ENCODE measurements around the gene SNX6.
A peak's percentile ranks its signal among the peaks of the same experiment; 100 is the strongest.
"Not testable (repeated sequence)": the region's sequence is repeated elsewhere in the genome, so short reads cannot be mapped to it uniquely, and the experiment has no call there.

The SNX6 gene
- 80.8 to 127 reads per million in 2 donors for total RNA-seq

DNA sequence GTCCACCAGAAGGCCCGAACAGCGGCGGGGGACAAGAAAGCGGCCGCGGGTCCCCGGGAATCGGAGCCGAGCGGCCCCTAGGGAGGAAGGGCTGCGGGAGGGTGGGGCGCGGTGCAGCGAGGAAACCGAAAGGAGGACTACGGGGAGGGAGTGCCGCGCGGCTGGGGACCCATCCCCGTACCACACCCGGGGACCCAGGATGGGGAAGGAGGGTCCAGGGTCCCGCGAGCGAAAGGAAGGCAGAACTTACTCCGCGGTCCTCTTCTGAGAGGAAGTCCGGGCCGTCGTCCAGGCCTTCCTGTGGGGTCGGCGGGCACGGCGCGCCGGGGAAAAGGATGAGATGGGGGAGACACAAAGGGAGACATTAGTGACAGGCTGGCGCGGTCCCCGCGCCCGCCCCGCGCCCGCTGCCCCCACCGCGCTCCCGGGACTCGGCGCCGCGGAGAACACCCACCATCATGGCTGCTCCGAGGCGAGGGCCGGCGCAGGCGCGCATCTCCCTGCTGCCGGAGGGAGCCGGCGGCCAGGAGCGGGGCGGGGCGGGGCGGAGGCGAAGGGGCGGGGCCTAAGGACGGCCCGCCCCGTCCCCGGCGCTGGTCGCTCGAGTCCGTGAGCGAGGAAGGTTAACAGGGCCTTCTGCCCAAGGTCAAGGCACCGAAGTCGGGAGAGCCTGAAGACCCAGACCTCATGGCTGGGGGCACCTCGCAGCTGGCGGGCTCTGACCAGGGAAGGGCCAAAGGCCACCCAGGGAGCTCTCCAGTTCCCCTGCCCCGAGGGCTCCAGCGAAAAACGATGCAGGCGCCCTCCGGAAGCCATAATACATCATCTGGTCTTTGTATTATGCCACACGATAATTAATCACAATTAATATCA lies at the start of gene SNX6:
Gene SNX6 (minus strand): TSS at position 492 of the 873 bp plus-strand sequence. CDS start 32 bp downstream, at position 460.
- peak; percentile 81 for DNase-seq

DNA sequence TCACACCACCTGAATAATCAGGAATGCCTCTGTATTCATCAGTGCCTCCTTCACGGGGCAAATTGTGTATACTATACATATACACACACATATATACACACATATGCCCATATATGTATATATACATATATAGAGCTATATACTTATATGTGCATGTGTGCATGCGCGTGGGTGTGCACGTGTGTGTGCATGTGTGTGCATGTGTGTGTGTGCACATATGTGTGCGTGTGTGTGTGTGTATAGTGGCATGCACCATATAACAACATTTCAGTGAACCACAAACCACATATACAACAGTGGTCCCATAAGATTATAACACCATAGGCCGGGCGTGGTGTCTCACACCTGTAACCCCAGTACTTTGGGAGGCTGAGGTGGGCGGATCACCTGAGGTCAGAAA lies 48.8 kb upstream of the SNX6 start:
- no peak for DNase-seq

DNA sequence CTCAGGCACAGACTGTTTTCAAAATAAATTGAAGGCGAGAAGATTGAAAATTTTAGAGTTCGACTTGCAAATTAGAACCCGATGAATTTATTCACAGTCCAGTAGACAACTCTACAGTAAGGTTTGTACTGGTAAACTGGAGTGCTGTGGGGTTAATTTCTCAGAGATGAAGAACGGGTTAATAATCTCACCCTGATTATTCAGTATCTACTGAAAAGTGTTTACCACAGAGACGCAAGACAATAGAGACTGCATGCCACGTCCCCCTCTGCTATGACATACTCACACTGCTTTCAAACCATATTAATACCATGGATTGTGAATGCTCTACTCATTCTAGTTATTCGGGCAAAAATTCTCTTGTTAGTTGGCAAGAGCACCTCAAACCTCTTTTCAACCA lies 48.4 kb upstream of the SNX6 start:
- DNase-seq, result no peak

DNA sequence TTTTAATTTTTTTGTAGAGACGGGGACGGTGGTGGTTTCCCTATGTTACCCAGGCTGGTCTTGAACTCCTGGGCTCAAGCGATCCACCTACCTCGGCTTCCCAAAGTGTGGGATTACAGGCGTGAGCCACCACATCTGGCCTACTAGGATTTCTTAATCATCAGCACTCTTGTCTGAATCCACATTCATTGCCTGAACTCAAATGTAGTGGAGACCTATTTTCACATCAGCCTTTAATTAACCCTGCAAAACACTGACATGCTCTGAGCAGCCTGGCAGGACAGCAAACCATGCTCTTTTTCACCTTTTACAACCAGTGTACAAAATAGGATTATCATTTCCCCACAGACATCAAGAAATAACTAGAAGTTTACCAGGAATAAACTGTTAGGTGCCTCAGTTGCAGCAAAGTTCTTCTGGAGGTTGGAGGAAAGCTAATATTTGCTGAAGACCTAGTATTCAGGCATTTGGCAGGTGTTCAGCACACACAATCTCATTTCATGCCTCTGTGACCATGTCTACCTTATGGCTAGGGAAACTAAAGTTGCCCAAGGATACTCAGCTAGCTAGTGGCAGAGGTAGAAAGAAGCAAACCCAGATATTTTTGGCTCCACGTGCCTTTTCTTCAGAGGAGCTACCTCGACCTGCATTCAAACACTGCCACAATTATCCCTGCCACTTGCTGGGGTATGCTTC lies 46.7 kb upstream of the SNX6 start:
- no peak for DNase-seq

DNA sequence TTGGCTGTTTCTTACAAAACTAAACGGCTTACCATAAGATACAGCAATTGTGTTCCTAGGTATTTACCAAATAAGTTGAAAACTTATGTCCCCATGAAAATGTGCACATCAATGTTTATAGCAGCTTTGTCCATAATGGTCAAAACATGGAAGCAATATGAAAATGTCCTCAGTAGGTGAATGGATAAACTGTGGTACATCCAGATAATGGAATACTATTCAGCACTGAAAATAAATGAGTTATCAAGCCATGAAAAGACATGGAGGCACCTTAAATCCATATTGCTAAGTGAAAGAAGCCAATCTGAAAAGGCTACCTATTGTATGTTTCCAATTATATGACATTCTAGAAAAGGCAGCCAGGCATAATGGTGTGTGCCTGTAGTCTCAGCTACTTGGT lies 43.8 kb upstream of the SNX6 start:
- DNase-seq, result no peak

DNA sequence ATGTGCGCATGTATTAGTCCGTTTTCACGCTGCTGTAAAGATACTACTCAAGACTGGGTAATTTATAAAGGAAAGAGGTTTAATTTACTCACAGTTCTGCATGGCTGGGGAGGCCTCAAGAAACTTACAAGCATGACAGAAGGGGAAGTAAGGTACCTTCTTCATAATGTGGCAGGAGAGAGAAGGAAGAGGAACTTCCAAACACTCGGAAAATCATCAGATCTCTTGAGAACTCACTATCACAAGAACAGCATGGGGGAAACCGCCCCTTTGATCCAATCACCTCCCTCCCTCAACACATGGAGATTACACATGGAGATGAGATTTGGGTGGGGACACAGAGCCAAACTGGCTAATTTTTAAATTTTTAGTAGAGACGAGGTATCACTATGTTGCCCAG lies 41.8 kb upstream of the SNX6 start:
- no peak for DNase-seq

DNA sequence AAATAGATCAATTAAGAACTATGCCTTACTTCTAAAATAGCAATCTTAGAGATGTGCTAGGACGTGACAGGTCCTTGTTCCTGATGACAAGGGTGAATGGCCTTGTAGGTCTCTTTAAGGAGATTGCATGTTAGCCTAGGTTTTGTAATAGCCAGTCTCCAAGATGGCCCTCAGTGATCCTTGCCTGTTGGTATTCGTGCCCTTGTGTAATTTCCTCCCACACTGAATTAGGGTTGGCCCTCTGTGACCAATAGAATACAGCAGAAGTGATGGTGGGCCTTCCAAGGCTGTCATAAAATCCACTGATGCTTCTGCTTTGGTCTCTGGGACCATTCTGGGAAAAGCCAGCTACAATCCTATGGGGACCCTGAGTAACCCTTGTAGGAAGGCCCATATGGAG lies 38.2 kb upstream of the SNX6 start:
- DNase-seq, result no peak

DNA sequence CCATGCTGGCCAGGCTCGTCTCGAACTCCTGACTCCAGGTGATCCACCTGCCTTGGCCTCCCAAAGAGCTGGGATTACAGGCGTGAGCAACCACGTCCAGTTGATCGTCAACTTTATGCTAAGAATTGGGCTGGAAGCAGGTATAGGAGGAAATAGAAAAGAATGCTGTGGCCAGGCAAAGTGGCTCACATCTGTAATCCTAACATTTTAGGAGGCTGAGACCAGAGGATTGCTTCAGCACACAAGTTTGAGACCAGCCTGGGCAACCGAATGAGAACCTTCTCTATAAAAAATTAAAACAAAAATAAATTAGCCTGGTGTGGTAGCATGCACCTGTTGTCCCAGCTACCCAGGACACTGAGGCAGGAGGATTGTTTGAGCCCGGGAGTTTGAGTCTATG lies 37.1 kb upstream of the SNX6 start:
- DNase-seq, result no peak

DNA sequence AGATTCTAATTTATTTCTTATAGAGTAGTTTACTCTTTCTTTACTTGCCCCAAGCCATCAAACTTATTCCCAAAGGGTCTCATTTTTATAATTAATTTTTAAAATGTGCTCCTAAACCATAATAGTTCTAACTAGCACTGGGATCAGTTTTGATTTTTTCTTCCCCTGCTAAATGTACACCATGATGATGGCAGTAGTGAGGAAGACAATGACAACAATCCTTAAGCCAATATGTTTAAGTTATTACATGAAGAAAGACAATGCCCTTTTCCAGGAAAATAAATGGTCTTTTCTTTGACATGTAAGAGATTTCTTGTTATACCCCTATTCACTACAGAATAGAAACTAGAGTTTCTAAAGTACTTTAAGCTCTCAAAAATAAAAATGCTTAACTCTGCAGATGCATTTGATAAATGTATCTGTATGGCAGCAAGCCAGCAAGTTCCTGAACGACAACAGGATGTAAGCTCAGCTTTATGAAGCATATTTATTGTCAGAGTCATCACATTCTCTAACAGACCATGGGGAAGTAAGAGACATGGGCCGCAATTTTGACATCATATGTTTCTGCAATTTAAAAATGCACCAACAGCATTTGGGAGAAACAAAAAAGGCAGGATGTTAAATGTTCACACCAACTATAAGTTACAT lies 36.0 kb upstream of the SNX6 start:
- DNase-seq, result no peak

DNA sequence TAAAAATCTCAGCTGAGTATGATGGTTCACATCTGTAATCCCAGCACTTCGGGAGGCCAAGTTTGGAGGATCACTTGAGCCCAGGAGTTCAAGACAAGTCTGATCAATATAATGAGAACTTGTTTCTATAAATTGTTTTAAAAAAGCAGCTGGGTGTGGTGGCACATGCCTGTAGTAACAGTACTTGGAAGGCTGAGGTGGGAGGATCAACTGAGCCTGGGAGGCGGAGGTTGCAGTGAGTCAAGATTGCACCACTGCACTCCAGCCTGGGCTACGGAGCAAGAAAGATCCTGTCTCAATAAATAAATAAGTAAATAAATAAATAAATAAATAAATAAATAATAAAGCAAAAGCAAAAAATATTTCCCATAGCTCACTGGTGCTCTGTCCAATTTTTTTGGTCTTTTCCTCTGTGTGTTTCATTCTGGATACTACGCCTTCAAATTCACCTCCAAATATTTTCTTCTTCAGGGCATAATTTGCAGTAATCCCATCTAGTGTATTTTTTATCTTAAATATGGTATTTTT lies 32.7 kb upstream of the SNX6 start:
- no peak for DNase-seq

DNA sequence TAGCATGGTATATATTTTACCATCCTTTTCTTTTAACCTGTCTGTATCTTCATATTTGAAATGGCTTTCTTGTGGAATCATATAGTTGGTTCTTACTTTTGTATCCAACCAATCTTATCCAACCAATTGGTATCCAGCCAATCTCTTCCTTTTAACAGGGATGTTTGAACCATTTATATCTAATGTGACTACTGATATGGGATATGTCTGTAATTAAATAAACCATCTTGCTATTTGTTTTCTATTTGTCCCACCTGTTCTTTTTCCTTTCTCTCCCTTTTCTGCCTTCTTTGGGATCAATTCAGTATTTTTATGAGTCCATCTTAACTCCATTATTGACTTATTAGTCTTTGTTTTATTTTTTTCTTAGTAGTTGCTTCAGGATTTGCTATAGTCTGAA lies 30.8 kb upstream of the SNX6 start:
- DNase-seq, result no peak

DNA sequence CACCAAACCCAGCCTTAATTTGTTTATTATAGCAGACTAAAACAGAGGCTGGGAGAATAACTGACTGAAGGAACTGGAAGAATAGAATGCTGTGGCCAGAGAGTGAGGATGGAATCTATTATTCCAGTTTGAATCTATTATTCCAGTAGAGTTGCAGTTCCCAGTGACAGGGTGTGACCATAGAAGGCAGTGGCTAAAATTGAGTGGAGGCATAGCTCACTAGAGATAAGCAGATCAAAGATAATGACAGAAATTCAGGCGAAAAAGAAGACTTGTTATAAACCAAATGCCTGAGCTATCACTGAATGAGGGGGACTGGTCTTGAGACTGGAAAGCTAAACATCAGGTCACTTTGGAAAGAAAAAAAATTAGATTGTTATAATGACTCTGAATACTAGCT lies 26.0 kb upstream of the SNX6 start:
- no peak for DNase-seq

DNA sequence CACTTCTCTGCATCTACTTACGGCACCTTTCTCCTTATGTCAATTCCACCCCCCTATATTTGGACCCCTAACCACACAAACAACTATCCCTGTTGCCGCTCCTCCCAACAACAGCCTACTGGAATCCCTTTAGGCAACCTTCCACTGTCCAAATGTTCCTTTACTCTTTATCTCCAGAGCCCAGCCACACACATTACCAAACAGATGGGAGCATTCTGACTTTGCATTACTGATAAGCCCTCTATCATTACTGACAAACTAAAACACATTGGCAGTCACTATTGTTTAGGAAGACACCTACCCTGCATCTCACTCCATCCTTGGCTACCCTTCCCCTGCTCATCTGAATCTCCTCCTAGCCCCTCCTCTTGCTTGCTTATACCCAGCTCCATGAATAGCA lies 23.1 kb upstream of the SNX6 start:
- not testable (repeated sequence) for DNase-seq

DNA sequence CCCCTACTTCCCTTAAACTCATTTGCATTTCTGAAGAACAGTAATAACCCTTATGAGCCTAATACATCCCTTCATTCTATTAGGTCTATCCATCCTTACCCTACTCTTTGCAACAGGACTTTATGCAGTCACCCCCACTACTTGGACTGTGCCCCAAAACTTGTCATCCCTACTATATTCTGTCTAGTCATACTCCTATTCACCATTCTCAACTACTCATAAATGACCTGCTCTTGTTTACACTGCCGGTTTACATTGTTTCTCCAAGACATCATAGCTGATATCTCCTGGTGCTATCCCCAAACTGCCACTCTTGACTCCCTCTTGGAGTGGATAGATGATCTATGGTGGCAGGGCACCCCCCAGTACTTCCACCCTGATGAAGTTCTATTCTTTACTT lies 22.4 kb upstream of the SNX6 start:
- not testable (repeated sequence) for DNase-seq

DNA sequence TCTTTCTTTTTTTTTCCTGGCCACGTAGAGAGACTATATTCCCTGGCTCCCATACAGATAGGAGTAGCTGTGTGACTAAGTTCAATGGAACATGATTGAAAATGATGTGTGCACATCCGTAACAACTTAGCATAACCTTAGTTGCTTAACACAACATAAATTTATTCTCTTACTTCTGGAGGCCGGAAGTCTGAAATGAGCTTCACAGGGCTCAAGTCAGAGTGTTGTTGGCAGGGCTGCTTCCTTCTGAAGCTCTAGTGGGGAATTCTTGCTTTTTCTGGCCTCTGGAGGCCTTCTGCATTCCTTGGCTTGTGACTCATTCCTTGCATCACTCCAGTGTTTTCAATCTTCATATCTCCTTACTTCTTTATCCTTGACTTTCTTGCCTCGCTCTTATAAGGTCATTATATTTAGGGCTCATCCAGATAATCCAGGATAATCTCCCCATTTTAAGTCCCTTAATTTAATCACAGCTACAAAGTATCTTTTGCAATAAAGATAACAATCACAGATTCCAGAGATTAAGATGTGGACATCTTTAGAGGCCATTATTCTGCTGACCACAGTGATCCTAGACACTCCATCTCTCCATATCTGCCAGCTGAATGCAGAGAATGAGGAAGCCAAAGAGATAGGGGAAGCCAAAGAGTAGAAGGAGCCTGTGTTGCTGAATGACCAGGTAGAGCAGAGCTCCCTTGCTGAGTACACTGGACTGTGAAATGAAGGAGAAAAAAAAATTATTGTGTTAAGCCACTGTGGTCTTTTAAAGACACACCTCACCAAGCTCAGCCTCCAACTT lies 21.0 kb upstream of the SNX6 start:
- no peak for DNase-seq

DNA sequence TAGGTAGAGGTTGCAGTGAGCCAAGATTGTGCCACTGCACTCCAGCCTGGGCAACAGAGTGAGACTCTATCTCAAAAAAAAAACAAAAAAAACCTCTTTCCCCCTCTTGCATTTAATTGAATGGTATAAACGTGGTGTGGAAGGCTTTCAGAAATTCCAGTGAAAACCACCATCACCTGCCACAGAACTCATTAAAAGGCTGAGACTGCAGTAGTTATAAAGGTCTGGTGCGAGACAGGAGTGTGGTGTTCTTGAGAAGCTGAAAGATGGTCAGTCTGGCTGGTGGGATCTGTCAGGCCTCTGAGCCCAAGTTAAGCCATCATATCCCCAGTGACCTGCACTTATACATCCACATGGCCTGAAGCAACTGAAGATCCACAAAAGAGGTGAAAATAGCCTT lies 20.1 kb upstream of the SNX6 start:
- DNase-seq, result not testable (repeated sequence)

DNA sequence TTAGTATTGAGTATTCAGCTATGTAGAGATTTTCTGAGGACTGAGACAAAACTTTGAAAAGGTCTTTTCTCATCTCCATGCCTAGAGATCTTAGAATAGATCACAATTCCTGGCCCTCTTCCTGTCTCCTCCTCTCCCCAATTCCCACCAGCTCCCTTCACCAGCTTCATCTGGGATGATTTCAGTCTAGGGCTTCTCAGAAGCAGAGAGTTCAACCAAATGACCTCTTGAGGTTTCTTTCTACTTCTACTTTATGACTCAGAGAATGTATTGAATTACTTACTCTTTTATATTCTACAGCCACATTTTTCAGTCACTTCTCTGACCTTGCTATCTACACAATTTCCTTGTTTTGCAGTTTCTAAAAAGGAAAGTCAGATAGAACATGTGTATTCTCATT lies 19.4 kb upstream of the SNX6 start:
- DNase-seq, result no peak

DNA sequence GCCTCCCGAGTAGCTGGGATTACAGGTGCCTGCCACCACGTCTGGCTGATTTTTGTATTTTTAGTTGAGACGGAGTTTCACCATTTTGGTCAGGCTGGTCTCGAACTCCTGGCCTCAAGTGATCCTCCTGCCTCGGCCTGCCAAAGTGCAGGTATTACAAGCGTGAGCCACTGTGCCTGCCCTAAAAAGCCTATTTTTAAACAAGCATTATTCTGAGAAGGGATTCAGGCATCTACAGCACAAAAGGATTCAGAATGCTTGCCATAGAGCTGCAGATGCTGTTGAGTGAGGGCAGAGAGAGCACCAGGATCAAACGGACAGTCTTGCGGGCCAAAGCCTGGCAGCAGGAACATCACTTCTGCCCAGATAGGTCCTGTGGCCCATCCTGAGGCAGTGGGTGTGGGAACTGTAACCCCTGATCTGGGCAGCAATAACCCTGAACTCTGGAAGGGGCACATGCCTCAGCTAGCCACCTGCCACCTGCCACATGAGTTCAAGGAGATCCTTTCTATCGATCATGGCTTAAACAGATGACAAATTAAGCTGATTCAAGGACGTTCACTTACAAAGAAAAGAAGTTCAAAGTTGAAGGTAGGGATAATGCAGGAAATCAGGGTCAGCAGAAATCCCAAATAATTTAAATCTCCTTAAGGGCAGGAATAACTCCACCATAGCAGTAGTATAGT lies 16.8 kb upstream of the SNX6 start:
- no peak for DNase-seq

DNA sequence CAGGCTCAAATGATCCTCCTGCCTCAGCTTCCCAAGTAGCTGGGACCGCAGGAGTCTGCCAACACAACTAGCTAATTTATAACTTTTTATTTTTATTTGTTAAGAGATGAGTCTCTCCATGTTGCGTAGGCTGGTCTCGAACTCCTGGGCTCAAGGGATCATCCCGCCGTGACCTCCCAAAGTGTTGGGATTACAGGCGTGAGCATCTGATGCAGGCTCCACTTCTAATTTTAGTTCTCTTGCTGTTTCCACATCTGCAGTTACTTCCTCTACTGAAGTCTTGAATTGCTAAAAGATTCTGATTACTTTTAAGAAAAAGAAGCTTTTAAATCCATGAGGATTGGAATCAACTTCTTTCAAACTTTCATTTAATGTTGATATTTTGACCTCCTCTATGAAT lies 13.4 kb upstream of the SNX6 start:
- no peak for DNase-seq

DNA sequence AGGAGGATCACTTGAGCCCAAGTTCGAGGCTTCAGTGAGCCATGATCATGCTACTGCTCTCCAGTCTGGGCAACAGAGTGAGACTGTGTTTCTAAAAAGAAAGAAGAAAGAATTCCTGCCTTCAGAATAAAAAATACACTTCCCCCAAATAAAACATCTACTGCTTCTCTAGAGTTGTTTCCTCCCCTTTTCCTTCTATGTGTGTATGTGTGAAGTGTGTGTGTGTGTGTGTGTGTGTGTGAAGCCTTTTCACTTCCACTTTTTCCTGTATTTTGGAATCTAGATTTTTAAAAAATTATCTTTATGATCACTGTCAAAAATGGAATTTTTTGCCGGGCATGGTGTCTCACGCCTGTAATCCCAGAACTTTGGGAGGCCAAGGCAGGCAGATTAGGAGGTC lies 12.6 kb upstream of the SNX6 start:
- DNase-seq, result no peak

DNA sequence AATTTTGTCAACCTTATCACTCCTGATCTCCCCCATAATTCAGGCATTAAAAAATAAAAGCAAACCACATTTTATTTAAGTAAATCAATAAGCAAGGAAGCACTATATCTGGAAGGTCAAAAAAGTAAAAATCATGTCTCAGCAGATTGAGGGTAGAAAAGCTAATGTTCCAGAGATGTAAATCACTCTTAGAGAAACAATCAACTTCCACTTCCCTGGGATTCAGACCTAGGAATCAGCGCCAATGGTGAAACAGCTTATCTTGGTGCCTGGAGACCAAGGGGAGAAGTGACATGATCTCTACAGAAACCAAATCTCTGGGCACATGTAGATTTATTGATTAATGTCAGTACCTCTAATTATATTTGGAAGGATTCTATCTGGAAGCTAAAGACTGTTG lies 10.9 kb upstream of the SNX6 start:
- no peak for DNase-seq

DNA sequence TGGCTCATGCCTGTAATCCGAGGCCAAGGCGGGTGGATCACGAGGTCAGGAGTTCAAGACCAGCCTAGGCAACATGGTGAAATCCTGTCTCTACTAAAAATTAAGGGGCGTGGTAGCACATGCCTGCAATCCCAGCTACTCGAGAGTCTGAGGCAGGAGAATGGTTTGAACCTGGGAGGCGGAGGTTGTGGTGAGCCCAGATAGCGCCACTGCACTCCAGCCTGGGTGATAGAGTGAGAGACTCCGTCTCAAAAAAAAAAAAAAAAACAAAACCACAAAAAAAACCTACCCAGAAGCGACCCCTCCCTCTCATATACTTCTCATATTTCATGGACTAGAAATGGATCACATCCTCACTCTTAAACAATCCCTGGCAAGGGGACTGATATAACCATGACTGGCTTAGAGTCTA lies 4.4 kb upstream of the SNX6 start:
- DNase-seq, result not testable (repeated sequence)
